Thyroid gland (tissue), 4 donors: Measurements from ENCODE around the gene E2F3. TPM values are rescaled to one million over a fixed set of nuclear protein-coding genes. Genes with fewer than 3 reads are reported as not detected.

Experiments used
- DNase-seq, 2 donors: peaks; one replicate each; pipeline ENCODE4 v3.0.0-alpha.2; 2019
- H3K27ac ChIP-seq, 3 donors: fragments of 200-600 bp; sonication (generic); 1 replicate in 2 of 3; 2 replicates in 1 of 3; pipeline ENCODE4 v1.5.1; 2016 to 2019; ENCODE audit warnings: mild to moderate bottlenecking in 1 of 3, moderate library complexity in 1 of 3
- H3K27me3 ChIP-seq: fragments of 200-600 bp; sonication (generic); one replicate; pipeline ENCODE4 v1.5.1; 2019
- H3K36me3 ChIP-seq, 2 donors: fragments of 200-600 bp; sonication (generic); one replicate each; pipeline ENCODE4 v1.5.1; 2016 to 2019
- H3K4me1 ChIP-seq, 2 donors: fragments of 200-600 bp; sonication (generic); one replicate each; pipeline ENCODE4 v1.5.1; 2017 to 2019
- H3K4me3 ChIP-seq, 3 donors: fragments of 200-600 bp; sonication (generic); replicated peaks in 1 of 3; 1 replicate in 2 of 3; 2 replicates in 1 of 3; pipeline ENCODE4 v1.5.1; 2016; ENCODE audit warnings: mild to moderate bottlenecking in 1 of 3
- H3K9me3 ChIP-seq: fragments of 200-600 bp; sonication (generic); one replicate; pipeline ENCODE4 v1.5.1; 2017
- POLR2A ChIP-seq, 2 donors: fragments of 450-650 bp; IDR thresholded peaks; one replicate each; pipeline ENCODE4 v1.6.1; 2017; ENCODE audit warnings: antibody characterized with exemption in 2 of 2, mild to moderate bottlenecking in 2 of 2, moderate library complexity in 1 of 2
- WGBS, 2 donors: methylation state at CpG; one replicate each; pipeline ENCODE4 v1.1.5; 2017; 5-methylcytosine and 5-hydroxymethylcytosine counted together
- intact Hi-C: fragments of 100-400 bp; cut with DNase I; formaldehyde crosslinking; loops from one replicate; pipeline ENCODE4 v1.15.1; 2023
- total RNA-seq, 4 donors: library from RNA; depleted of rRNA; stranded (reverse); fragments of >200 nt; gene quantifications; one replicate each; pipeline ENCODE4 v1.2.3, GENCODE V29; 2016
- TF ChIP-seq, protein P1 (sequence below), 6 experiments: fragments of 200-600 bp in 3 of 6; fragments of 450-650 bp in 3 of 6; sonication (generic) in 3 of 6; IDR thresholded peaks; one replicate each; pipeline ENCODE4 v1.5.1; 2016 to 2019; ENCODE audit warnings: antibody characterized with exemption in 6 of 6, mild to moderate bottlenecking in 2 of 6, inconsistent platforms in 1 of 6, moderate library complexity in 1 of 6

Gene E2F3
- total RNA-seq, 4 donors from 2014 or later, result 9.4 to 18.0 (median 12.4) TPM

DNA sequence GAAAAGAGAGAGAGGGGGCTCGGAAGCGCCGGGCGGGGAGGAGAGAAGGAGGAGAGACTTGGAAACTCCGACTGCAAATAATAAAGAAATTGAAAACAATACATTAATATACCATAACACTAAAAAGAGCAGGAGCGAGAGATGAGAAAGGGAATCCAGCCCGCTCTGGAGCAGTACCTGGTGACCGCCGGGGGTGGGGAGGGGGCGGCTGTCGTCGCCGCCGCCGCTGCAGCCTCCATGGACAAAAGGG is 338 bp downstream of the E2F3 start:
- Histone ChIP-seq H3K9me3 (no peaks in the 10 kb centered on the region), H3K4me3 (peak overlapping the region; percentile 46 to 86 (median 73)), H3K27ac (peak overlapping the region; percentile 91 to 92 (median 92)), H3K27me3 (no peaks in the 10 kb centered on the region), H3K4me1 (peaks cover 0 to 6% of the 10 kb centered on the region in 2 donors), H3K36me3 (no peaks in the 10 kb centered on the region)
- WGBS, 2 donors, result 0% methylated on average over 11 to 15 of the region's 15 CpGs
- intact Hi-C loops, result loop anchor here (5.0 kb wide), 2 partner anchors 110 to 130 kb away; partner anchors contain the start of gene CDKAL1
- no peak for TF ChIP-seq POLR2A (IDR thresholded peaks at IDR 0.05)
- TF ChIP-seq, protein P1, sequence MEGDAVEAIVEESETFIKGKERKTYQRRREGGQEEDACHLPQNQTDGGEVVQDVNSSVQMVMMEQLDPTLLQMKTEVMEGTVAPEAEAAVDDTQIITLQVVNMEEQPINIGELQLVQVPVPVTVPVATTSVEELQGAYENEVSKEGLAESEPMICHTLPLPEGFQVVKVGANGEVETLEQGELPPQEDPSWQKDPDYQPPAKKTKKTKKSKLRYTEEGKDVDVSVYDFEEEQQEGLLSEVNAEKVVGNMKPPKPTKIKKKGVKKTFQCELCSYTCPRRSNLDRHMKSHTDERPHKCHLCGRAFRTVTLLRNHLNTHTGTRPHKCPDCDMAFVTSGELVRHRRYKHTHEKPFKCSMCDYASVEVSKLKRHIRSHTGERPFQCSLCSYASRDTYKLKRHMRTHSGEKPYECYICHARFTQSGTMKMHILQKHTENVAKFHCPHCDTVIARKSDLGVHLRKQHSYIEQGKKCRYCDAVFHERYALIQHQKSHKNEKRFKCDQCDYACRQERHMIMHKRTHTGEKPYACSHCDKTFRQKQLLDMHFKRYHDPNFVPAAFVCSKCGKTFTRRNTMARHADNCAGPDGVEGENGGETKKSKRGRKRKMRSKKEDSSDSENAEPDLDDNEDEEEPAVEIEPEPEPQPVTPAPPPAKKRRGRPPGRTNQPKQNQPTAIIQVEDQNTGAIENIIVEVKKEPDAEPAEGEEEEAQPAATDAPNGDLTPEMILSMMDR (IDR thresholded peaks at IDR 0.05), result no peak
- no peak for DNase-seq

DNA sequence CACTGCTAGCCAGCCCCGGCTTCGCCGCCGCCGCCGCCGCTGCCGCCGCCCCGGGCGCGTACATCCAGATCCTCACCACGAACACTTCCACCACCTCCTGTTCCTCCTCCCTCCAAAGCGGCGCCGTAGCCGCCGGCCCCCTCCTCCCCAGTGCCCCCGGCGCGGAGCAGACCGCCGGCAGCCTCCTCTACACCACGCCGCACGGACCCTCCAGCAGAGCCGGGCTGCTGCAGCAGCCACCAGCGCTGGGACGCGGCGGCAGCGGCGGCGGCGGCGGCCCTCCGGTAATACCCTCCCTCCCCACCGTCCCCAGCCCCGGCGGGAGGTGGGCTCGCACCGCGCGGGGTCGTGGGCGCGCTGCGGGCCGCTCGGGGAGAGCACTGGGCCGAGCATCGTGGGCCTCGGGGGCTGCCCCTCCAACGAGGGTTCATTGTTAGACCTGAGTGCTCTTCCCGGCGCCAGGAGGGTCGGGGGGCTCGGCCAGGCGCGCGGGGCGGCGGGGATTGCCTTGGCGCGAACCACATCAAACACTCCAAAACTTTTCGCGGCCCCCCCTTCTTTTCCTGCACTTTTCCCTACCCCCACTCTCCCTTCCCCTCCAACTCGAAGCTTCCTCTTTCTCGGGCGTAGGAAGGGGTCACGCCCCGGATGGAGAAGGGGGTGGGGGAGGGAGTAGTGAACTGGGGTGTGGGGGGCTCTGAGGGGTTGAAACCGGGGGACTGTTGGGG is 827 bp downstream of the E2F3 start:
- WGBS, 2 donors, result 0% methylated on average over 22 to 33 of the region's 73 CpGs
- DNase-seq, result peak; percentile 38 to 39
- peaks cover 0 to 6% of the 10 kb centered on the region in 2 donors for H3K4me1 ChIP-seq
- peak overlapping the region; percentile 28 to 92 (median 91) for H3K27ac ChIP-seq
- H3K4me3 ChIP-seq, result peak overlapping the region; percentile 46 to 86 (median 73)
- H3K27me3 ChIP-seq, result no peaks in the 10 kb centered on the region
- TF ChIP-seq, protein P1 (IDR thresholded peaks at IDR 0.05), result no peak
- no peak for TF ChIP-seq POLR2A (IDR thresholded peaks at IDR 0.05)
- no peaks in the 10 kb centered on the region for H3K36me3 ChIP-seq
- intact Hi-C loops, result loop anchor here (5.0 kb wide), 2 partner anchors 110 to 130 kb away; partner anchors contain the start of gene CDKAL1
- H3K9me3 ChIP-seq, result no peaks in the 10 kb centered on the region

DNA sequence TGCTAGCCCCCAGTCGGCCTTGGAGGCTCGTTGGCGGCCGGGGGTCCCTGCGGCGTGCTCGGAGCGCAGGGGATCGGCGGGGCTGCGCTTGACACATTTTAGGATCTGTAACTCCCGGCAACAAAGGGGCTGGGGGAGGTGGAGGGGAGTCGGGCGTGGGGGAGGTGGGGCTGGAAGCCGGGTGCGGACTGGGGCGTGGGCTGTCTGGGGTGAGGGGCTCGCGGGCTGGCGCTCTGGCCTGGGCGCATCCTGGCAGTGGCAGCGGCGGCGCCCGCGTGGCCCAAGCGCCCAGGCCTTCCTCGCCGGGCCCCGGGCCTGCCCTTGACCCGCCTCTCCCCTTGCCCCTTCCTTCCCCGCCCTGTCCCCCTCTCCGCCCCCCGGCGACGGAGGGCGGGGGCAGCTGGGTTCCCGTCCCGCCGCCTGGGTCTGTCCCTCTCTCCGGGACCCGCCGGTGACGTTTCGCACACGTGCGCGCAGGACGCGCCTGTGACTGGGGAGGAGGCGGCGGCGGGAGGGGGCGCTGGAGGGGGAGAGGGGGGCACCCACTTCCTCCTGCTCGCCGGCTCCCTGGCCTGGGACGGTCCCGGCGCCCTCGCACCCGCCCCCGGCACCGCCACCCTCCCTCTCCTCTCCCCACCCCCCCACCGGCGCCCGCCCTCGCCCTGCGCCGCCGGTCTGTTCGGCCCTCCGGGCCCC is 1.5 kb downstream of the E2F3 start:
- TF ChIP-seq, protein P1 (IDR thresholded peaks at IDR 0.05), result no peak
- peak in 1 of 2 donors; percentile 51 for TF ChIP-seq POLR2A (IDR thresholded peaks at IDR 0.05)
- H3K4me3 ChIP-seq, result peak overlapping the region; percentile 63 to 86 (median 73)
- H3K36me3 ChIP-seq, result no peaks in the 10 kb centered on the region
- intact Hi-C loops, result loop anchor here (5.0 kb wide), 2 partner anchors 111 to 129 kb away; partner anchors contain the start of gene CDKAL1
- DNase-seq, result peak; percentile 89 to 92
- no peaks in the 10 kb centered on the region for H3K9me3 ChIP-seq
- peaks cover 0 to 6% of the 10 kb centered on the region in 2 donors for H3K4me1 ChIP-seq
- H3K27me3 ChIP-seq, result no peaks in the 10 kb centered on the region
- peak overlapping the region; percentile 81 to 92 (median 91) for H3K27ac ChIP-seq
- 0% methylated on average over 8 to 16 of the region's 72 CpGs for WGBS, 2 donors

DNA sequence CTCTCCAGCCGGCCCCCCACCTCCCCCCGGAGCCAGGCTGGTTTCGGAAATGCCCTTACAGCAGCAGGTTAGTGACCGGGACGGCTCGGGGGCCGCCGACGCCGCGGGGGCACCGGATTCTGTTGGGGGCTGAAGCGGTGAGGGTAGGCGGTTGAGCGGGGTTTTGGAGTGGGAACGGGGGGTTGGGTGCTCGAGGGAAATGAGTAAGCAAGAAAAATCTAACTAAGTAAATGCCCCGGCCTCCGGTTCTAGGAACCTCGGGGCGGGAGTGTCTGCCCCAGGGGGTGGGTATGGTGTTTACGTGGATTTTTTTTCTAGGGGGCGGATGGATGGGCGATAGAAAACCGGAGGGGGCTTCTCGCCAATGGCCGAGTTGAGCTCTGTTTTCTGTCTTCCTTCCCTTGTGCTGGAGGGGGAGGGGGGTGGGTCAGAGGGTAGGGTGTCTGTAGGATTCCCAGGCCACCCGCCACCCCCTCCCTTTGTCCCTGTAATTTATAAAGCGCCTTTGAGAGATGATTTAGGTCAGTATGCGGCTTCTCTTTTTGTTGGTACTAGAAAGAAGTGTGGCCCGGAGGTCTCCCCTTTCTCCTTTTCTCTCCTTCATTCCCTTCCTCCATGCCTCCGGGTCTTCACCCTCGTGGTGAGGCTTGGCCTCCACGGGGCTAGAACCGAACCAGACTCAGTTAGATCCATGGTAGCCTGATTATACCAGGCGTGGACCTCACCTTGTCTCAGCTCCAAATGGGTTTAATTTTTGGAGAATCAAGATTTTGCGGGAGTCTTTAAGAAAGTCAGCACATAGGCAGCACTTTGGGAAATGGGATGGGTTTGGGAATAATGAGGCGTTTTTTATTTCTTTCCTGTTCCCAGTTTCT is 2.3 kb downstream of the E2F3 start:
- Histone ChIP-seq H3K9me3 (no peaks in the 10 kb centered on the region), H3K27me3 (no peaks in the 10 kb centered on the region), H3K4me1 (peaks cover 5 to 6% of the 10 kb centered on the region in 2 donors), H3K4me3 (peak overlapping the region; percentile 63 to 86 (median 73)), H3K27ac (peak overlapping the region; percentile 81 to 92 (median 91)), H3K36me3 (no peaks in the 10 kb centered on the region)
- DNase-seq, result peak; percentile 14 to 48
- 1% methylated on average over 30 to 37 of the region's 38 CpGs for WGBS, 2 donors
- intact Hi-C loops, result loop anchor here (5.0 kb wide), 2 partner anchors 112 to 128 kb away; partner anchors contain the start of gene CDKAL1
- TF ChIP-seq POLR2A (IDR thresholded peaks at IDR 0.05), result no peak
- TF ChIP-seq, protein P1 (IDR thresholded peaks at IDR 0.05), result no peak
